ENCODE data around the gene B4GALT2. TPM values are rescaled to one million over a fixed set of nuclear protein-coding genes. Genes with fewer than 3 reads are reported as not detected.
A peak's percentile ranks its signal among the peaks of the same experiment; 100 is the strongest.

The B4GALT2 gene
- total and polyA plus RNA-seq, 10 of the 15 experiments (the other 5 are each of a cell fraction or from before 2014, with no cell fraction given): 0.98 to 61.0 (median 23.4) TPM

DNA sequence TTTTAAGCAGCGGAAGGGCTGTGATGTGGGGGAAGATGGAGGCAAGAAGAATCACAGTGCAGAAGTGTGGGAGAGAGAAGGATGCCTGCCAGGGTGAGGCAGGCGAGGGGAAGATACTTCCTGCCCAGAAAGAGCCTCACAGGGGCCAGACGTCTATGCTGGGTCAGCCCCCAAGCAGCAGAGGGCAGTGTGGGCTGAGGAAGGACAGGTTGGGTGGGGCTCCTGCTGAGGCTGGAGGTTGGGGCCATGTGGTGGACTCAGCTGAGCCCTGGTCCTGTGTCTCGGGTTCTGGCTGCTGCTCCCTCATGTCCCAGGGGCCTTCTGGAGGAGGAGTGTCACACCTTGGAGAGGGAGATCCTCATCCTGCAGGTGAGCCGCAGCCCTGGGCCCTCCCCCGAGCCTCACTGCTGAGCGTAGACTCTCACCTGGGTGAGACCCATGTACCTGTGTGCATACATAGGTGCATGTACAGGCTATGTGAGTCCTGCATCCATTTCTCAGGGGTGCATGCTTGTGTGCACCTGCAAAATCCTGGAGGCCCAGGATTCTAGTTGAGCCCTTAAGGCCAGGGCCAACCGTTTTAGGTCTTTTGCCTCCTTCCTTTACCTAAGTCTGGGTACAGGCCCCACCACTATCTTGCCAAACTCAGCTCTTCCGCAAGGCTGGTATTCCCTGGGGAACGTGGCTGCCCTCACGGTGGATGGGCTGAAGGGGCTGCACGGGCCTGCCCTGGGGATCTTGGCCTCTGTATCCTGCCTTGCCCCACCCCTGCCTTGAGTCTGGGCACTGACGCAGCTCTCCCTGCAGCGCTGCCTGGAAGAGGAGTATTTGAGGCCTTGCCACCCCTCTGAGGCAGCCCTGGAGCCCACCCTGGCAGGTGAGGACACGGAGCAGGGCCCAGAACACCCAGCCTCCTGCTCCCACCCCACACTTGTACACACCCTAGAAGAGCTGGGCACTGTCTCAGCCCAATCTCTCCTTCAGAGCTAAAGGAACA lies 16.1 kb downstream of the B4GALT2 start:
- H3K9me3 ChIP-seq (replicated peaks; ENCODE audit: control insufficient read depth, insufficient read depth, low read length): no peaks in the 10 kb centered on the region
- ATAC-seq: peak; percentile 48
- DNase-seq (ENCODE audit: low read depth, low spot score): no peak
- H3K4me3 ChIP-seq: no peak overlapping the region
- H3K36me3 ChIP-seq (ENCODE audit: control insufficient read depth in 2 of 2, insufficient read depth in 2 of 2, low read length in 1 of 2): no peaks in the 10 kb centered on the region
- no peaks in the 10 kb centered on the region for H3K79me2 ChIP-seq (ENCODE audit: control insufficient read depth, insufficient read depth, low read length)
- 57% methylated on average over 13 of the region's 15 CpGs for WGBS (ENCODE audit: insufficient coverage, insufficient replicate concordance, low lambda C conversion rate, missing lambda C conversion rate)
- no peak overlapping the region for H3K27ac ChIP-seq (ENCODE audit: control insufficient read depth, insufficient read depth)
- intact Hi-C loops (cut with micrococcal nuclease; ENCODE audit: unreplicated experiment): loop anchor here (5.0 kb wide), 1 partner anchor 37 kb away; the partner anchor contains the start of gene SLC6A9
- H3K27me3 ChIP-seq (replicated peaks in 1 of 2; ENCODE audit: control insufficient read depth in 2 of 2, insufficient read depth in 2 of 2, low read length in 1 of 2): no peaks in the 10 kb centered on the region
- no peak overlapping the region for H2AFZ ChIP-seq (ENCODE audit: control insufficient read depth, low read depth, low read length)
- H3K4me2 ChIP-seq (ENCODE audit: control insufficient read depth, insufficient read depth): no peak overlapping the region
- ChIA-PET CTCF (interaction anchor here (1.0 to 4.6 kb wide), 5 partner anchors 10 to 60 kb away, joined by 3 to 25 read pairs (median 5); no protein-coding TSS in a partner anchor), POLR2A (no interaction called here), SMC1A (ENCODE audit: uncharacterized antibody, unreplicated experiment) (interaction anchor here (1.6 kb wide), 1 partner anchor 10 kb away, joined by 8 read pairs; no protein-coding TSS in a partner anchor), RAD21 (ENCODE audit: unreplicated experiment) (no interaction called here)
- in situ Hi-C loops (cut with MboI): no loop called here
- no peak for FAIRE-seq
- H3K9ac ChIP-seq (ENCODE audit: control insufficient read depth, insufficient read depth, low read length): no peak overlapping the region
- BruUV-seq (replicated peaks): no TSS peak
- no peaks in the 10 kb centered on the region for H4K20me1 ChIP-seq (ENCODE audit: control insufficient read depth, insufficient read depth)
- peaks cover 17% of the 10 kb centered on the region for H3K4me1 ChIP-seq (ENCODE audit: control insufficient read depth, insufficient read depth, low read length)
- TF ChIP-seq EED (IDR thresholded peaks at IDR 0.05; ENCODE audit: low read depth) (no peak), KDM1A (IDR thresholded peaks at IDR 0.05; ENCODE audit: borderline replicate concordance) (no peak), CBX5 (IDR thresholded peaks at IDR 0.05; ENCODE audit: low read depth) (no peak), NR2F1 (conservative IDR thresholded peaks at IDR 0.05) (no peak), ZNF274 (IDR thresholded peaks at IDR 0.05; ENCODE audit: insufficient read depth, insufficient read length) (no peak), CTCF (IDR thresholded peaks at IDR 0.05 in 2 of 3, conservative IDR thresholded peaks at IDR 0.05 in 1 of 3; ENCODE audit: control insufficient read depth in 2 of 3, extremely low read depth in 1 of 3, insufficient read depth in 1 of 3, low read depth in 3 of 3, low read length in 3 of 3) (peak; percentile 30 to 48 (median 37); a peak in 3 of 6 replicates), IRF3 (IDR thresholded peaks at IDR 0.05) (no peak), RAD21 (IDR thresholded peaks at IDR 0.05; ENCODE audit: insufficient read depth, low read depth, low read length) (peak; percentile 32; the same call in 1 of the 2 replicates), SMC3 (IDR thresholded peaks at IDR 0.05; ENCODE audit: borderline replicate concordance, low read length) (0 out of 2 replicates have a peak, but pooled peaks have one; percentile 24)
- TF ChIP-seq, protein P1, sequence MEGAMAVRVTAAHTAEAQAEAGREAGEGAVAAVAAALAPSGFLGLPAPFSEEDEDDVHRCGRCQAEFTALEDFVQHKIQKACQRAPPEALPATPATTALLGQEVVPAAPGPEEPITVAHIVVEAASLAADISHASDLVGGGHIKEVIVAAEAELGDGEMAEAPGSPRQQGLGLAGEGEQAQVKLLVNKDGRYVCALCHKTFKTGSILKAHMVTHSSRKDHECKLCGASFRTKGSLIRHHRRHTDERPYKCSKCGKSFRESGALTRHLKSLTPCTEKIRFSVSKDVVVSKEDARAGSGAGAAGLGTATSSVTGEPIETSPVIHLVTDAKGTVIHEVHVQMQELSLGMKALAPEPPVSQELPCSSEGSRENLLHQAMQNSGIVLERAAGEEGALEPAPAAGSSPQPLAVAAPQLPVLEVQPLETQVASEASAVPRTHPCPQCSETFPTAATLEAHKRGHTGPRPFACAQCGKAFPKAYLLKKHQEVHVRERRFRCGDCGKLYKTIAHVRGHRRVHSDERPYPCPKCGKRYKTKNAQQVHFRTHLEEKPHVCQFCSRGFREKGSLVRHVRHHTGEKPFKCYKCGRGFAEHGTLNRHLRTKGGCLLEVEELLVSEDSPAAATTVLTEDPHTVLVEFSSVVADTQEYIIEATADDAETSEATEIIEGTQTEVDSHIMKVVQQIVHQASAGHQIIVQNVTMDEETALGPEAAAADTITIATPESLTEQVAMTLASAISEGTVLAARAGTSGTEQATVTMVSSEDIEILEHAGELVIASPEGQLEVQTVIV (IDR thresholded peaks at IDR 0.05; ENCODE audit: borderline replicate concordance, partially characterized antibody): no peak
- TF ChIP-seq, protein P2, sequence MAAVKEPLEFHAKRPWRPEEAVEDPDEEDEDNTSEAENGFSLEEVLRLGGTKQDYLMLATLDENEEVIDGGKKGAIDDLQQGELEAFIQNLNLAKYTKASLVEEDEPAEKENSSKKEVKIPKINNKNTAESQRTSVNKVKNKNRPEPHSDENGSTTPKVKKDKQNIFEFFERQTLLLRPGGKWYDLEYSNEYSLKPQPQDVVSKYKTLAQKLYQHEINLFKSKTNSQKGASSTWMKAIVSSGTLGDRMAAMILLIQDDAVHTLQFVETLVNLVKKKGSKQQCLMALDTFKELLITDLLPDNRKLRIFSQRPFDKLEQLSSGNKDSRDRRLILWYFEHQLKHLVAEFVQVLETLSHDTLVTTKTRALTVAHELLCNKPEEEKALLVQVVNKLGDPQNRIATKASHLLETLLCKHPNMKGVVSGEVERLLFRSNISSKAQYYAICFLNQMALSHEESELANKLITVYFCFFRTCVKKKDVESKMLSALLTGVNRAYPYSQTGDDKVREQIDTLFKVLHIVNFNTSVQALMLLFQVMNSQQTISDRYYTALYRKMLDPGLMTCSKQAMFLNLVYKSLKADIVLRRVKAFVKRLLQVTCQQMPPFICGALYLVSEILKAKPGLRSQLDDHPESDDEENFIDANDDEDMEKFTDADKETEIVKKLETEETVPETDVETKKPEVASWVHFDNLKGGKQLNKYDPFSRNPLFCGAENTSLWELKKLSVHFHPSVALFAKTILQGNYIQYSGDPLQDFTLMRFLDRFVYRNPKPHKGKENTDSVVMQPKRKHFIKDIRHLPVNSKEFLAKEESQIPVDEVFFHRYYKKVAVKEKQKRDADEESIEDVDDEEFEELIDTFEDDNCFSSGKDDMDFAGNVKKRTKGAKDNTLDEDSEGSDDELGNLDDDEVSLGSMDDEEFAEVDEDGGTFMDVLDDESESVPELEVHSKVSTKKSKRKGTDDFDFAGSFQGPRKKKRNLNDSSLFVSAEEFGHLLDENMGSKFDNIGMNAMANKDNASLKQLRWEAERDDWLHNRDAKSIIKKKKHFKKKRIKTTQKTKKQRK (IDR thresholded peaks at IDR 0.05; ENCODE audit: low read depth, low read length): no peak

Data from GM12878 (cell line).